Mesothelial cell of epicardium (in vitro differentiated cells): ENCODE data around the gene RNF152. TPM values are rescaled to one million over a fixed set of nuclear protein-coding genes. Genes with fewer than 3 reads are reported as not detected.

Source experiments
- DNase-seq, 2 experiments: peaks; one replicate each; pipeline ENCODE4 v3.0.0; 2021; ENCODE audit warnings: low spot score in 2 of 2; ENCODE audit not compliant: unreplicated experiment in 2 of 2
- H3K27ac Mint-ChIP-seq: 2 replicates; pipeline ENCODE4 v1.8.0; 2021; ENCODE audit warnings: mixed read lengths
- H3K27me3 Mint-ChIP-seq: 2 replicates; pipeline ENCODE4 v1.8.0; 2021; ENCODE audit warnings: low read depth, mixed read lengths
- H3K36me3 Mint-ChIP-seq: 2 replicates; pipeline ENCODE4 v1.8.0; 2021; ENCODE audit warnings: mixed read lengths
- H3K4me1 Mint-ChIP-seq: 2 replicates; pipeline ENCODE4 v1.8.0; 2021; ENCODE audit warnings: mixed read lengths
- H3K4me3 Mint-ChIP-seq: 2 replicates; pipeline ENCODE4 v1.8.0; 2021; ENCODE audit warnings: mild to moderate bottlenecking, moderate library complexity, mixed read lengths
- H3K9me3 Mint-ChIP-seq: 2 replicates; pipeline ENCODE4 v1.8.0; 2021; ENCODE audit warnings: mixed read lengths
- CTCF ChIP-seq: fragments of 200-600 bp; sonication (generic); IDR thresholded peaks from one replicate; pipeline ENCODE4 v1.5.0; 2021; ENCODE audit warnings: antibody characterized with exemption; ENCODE audit not compliant: unreplicated experiment
- total RNA-seq: library from RNA; stranded (reverse); gene quantifications from 3 replicates; pipeline ENCODE4 v1.2.1, GENCODE V29; 2021

Gene RNF152
- total RNA-seq, 1 donor from 2014 or later = 28.6 TPM

GRCh38 chr18:61929881-61930640 lies 37.3 kb upstream of the RNF152 start:
- Mint-ChIP-seq H3K27me3 (no peaks in the 10 kb centered on the region), H3K27ac (no peak overlapping the region), H3K9me3 (peaks cover 8% of the 10 kb centered on the region), H3K4me3 (no peak overlapping the region), H3K36me3 (peaks cover 1% of the 10 kb centered on the region), H3K4me1 (no peaks in the 10 kb centered on the region)
- no peak for TF ChIP-seq CTCF
- no peak for DNase-seq

- H3K36me3 Mint-ChIP-seq = peaks cover 1% of the 10 kb centered on the region
- no peak overlapping the region for H3K27ac Mint-ChIP-seq
- no peaks in the 10 kb centered on the region for H3K4me1 Mint-ChIP-seq
- no peak for TF ChIP-seq CTCF
- H3K27me3 Mint-ChIP-seq = no peaks in the 10 kb centered on the region
- no peak for DNase-seq
- peaks cover 18% of the 10 kb centered on the region for H3K9me3 Mint-ChIP-seq
- no peak overlapping the region for H3K4me3 Mint-ChIP-seq
Observed at GRCh38 chr18:61926532-61926931, 33.7 kb upstream of the RNF152 start.

GRCh38 chr18:61924550-61924949 lies 31.7 kb upstream of the RNF152 start:
- no peak overlapping the region for H3K27ac Mint-ChIP-seq
- peaks cover 1% of the 10 kb centered on the region for H3K36me3 Mint-ChIP-seq
- H3K9me3 Mint-ChIP-seq = peaks cover 18% of the 10 kb centered on the region
- DNase-seq = no peak
- no peak for TF ChIP-seq CTCF
- H3K4me3 Mint-ChIP-seq = no peak overlapping the region
- H3K4me1 Mint-ChIP-seq = no peaks in the 10 kb centered on the region
- H3K27me3 Mint-ChIP-seq = no peaks in the 10 kb centered on the region

- DNase-seq = no peak
- Mint-ChIP-seq H3K9me3 (peaks cover 10% of the 10 kb centered on the region), H3K27ac (no peak overlapping the region), H3K27me3 (no peaks in the 10 kb centered on the region), H3K36me3 (no peaks in the 10 kb centered on the region), H3K4me3 (no peak overlapping the region), H3K4me1 (no peaks in the 10 kb centered on the region)
- TF ChIP-seq CTCF = no peak
Observed at GRCh38 chr18:61922435-61922834, 29.6 kb upstream of the RNF152 start.

GRCh38 chr18:61921621-61922235 lies 28.9 kb upstream of the RNF152 start:
- H3K4me1 Mint-ChIP-seq = peaks cover 4% of the 10 kb centered on the region
- H3K9me3 Mint-ChIP-seq = peaks cover 10% of the 10 kb centered on the region

More at GRCh38 chr18:61921621-61922235, 28.9 kb upstream of the RNF152 start:
- Mint-ChIP-seq H3K4me3 (no peak overlapping the region), H3K27ac (no peak overlapping the region), H3K36me3 (no peaks in the 10 kb centered on the region), H3K27me3 (no peaks in the 10 kb centered on the region)
- DNase-seq = no peak
- no peak for TF ChIP-seq CTCF
